ENCODE measurements around the gene RSAD2.

DNA sequence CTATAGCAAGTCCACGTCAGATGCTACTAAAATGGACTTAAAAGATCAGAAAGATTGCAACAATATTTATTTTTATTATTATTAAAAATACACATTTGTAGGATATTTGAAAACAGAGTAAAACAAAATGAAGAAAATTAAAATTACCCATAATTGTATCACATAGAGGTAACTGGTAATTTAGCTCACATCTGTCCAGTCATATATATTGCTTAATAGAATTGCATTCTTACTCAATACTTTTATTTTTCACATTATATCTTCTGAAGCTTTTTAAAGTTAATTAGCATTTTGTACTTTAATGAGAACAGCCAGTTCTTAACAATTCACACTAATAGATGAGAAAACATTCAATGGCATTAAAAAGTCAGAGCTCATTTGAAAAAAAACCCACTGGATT is 28.1 kb downstream of the RSAD2 start:
- no peak for TF ChIP-seq EZH2 (IDR thresholded peaks at IDR 0.05)
- TF ChIP-seq POLR2AphosphoS5 (IDR thresholded peaks at IDR 0.05; ENCODE audit: borderline replicate concordance, low read depth, low read length): no peak
